Activated CD4-positive, CD25-positive, alpha-beta regulatory T cell treated with anti-CD3 and anti-CD28 coated beads, Interleukin-2, amount 50 U/mL, for 24 hours (primary cell): ENCODE data around the gene ATRX.
"Not testable (repeated sequence)": the region's sequence is repeated elsewhere in the genome, so short reads cannot be mapped to it uniquely, and the experiment has no call there.

ENCODE experiments used
- ATAC-seq, 2 donors: fragments of 150-1000 bp; cut with Tn5 transposase; one replicate each; pipeline ENCODE4 v1.10.0; 2021; ENCODE audit warnings: mild to moderate bottlenecking in 1 of 2, moderate library complexity in 1 of 2

Gene ATRX

DNA sequence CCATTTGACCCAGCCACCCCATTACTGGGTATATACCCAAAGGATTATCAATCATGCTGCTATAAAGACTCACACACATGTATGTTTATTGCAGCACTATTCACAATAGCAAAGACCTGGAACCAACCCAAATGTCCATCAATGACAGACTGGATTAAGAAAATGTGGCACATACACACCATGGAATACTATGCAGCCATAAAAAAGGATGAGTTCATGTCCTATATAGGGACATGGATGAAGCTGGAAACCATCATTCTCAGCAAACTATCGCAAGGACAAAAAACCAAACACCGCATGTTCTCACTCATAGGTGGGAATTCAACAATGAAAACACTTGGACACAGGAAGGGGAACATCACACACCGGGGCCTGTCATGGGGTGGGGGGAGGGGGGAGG lies 59.9 kb downstream of the ATRX start:
- not testable (repeated sequence) for ATAC-seq

DNA sequence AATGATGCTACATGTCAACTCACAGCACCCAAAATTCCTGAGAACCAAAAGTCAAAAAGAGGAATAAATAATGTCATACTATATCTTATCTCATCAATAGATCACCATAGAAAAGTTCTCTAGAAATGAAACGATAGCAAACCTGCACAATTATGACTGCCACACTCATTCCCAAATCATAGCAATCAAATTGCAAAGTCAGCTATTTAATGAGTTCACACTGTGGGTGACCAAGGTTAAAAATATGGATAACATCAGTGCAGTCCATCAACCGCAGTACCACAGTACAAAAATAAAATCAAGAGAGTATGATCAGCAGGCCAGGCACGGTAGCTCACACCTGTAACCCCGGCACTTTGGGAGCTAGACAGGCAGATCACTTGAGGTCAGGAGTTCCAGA lies 62.3 kb downstream of the ATRX start:
- no peak for ATAC-seq

DNA sequence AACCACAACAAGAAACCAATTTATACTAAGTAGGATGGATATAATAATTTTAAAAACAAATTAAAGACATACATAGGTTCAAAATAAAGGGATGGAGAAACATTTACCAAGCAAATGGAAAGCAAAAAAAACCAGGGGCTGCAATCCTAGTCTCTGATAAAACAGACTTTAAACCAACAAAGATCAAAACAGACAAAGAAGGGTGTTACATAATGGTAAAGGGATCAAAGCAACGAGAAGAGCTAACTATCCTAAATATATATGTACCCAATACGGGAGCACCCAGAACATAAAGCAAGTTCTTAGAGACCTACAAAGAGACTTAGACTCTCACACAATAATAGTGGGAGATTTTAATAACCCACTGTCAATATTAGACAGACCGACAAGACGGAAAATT lies 66.6 kb downstream of the ATRX start:
- ATAC-seq, result no peak

DNA sequence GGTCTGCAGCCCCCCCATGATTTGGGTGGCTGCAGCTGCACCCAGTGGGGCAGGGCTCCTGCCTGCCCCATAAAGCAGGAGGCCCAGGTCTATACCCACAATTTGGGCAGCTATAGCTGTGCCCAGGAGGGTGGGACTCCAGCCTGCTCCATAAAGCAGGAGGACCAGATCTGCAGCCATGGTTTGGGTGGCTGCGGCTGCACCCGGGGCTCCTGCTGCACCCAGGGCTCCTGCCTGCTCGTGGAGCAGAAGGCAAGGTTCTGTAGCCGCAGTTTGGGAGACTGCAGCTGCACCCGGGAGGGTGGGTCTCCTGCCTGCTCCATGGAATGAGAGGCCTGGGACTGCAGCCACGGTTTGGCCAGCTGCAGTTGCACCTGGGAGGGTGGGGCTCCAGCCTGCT lies 81.1 kb downstream of the ATRX start:
- no peak for ATAC-seq

DNA sequence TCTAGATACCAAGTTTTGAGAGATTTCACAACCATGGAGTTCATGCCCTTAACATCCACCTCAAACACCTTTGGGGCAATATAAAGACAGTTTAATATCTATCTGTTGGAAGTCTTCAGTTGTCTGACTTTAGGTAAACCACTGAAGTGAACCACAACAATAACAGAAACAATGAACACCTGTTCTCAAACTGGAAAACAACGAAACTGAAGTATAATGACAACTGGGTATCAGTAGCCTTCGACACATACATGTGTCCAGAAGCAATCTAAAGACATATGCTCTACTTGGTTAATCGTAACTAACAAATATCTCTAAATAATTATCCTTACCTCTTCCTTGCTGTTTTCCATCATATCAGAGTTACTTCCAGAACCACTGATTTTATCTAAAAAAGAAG lies 87.8 kb downstream of the ATRX start:
- ATAC-seq, result no peak

DNA sequence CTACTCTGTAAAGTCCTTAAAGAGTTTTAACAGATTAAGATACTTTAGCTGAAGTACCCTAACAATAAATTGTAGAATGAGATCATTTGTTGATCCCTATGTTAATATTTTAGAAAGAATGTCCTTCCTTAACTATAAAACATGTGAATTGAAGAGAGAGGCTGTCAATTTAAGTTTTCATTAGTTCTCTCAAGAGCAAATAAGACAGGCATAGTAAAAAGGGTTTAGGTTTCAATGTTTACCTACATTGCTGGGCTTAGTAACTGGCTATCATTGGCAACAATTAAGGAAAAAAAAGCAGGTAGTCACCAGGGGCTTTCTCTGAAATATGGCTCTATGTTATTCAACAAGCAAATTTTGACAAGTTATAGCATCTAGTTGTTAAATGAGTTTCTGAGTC lies 91.5 kb downstream of the ATRX start:
- ATAC-seq, result no peak

DNA sequence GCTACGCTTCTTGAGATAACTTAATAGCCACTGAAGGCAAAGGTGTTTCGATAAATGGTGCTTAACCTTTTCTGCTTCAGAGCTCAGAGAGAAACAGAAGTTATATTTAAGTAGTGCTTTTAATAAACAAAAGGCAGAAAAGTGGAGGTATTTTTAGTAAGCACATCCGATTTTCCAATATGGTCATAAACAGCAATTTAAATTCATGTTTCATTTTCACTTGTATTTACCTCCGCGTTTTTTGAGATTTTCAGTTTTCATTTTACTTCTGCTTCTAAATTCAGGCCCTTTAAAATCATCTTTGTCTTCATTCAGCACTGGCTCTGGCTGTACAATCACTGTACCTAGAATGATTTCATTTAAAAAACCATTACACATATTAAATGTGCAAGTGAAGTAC lies 92.4 kb downstream of the ATRX start:
- ATAC-seq, result no peak

DNA sequence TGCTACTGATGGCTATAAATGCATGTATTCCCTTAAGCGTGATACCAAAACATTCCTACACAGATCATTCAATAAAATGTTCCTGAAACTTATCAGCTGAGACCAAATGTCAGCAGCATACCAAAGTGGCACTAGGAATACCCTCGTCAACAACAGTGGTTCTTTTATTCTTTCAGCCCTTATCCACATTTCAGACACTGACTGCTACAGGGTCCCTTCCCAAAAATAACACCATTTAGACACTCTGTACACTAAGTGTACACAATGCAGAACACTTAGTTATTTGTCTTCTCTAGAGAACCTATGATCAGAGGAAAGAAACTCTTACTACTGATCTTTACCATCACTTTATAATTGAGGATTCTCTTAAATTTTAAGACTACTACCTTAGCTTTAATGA lies 94.1 kb downstream of the ATRX start:
- no peak for ATAC-seq

DNA sequence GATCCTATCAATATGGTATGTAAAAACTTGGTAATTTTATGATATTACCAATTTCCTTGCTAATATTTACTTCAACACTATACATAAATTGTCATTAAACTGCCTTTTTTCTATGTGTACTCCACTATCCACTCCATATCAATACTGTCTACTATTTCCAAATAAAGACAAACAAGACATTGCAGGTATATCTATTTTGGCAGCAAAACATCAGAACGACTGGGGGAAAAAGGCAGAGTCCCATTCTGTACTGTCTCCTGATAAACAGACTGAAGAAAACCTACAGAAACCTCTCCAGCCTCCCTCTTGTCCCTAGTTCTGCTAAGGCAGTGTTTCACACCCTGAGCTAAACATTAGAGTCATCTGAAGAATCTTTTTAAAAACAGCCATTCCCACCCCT lies 96.6 kb downstream of the ATRX start:
- ATAC-seq, result no peak

DNA sequence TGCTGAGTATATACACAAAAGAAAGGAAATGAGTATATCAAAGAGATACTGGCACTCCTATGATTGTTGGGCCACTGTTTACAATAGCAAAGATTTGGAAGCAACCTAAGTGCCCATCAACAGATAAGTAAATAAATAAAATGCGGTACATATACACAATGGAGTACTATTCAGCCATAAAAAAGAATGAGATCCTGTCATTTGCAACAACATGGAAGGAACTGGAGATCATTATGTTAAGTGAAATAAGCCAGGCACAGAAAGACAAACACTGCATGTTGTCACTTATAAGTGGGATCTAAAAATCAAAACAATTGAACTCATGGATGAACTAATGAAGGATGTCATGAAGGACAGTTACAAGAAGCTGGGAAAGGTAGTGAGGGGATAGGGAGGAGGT lies 100.3 kb downstream of the ATRX start:
- not testable (repeated sequence) for ATAC-seq

DNA sequence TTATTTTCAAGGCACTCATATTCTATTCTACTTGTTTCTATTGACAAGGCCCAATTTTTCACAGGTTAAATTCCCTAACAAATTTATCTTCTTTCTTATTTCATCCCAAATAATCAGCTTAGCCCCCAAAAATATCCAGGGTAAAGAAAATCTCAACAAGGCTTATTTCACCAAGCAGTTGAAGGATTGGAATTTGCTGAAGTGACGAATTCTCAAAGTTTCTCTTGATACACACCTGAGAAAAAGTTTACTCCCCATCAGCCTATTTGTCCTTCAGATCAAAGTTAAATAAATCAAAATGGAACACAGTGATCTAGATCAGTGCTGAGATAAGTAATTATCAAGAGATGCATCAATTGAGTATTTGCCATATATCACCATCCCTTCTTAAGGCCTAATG lies 106.9 kb downstream of the ATRX start:
- no peak for ATAC-seq

DNA sequence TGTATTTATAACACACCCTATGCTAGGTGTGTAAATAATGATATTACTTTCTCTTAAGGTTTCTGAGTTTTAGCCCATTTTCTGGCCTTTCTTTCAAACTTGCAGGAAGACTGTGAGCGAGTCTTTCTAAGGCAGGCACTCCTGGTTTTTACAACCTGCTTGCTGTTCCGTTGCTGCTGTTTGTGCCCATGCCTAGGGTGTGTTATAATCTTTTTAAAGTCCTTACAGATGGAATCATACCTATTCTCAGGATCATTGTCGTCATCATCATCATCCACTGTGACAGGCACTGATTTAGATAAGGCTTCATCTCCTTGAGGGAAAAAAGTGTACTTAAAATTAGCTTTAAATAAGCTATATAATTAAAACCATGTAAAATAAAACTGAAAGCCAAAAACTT lies 110.0 kb downstream of the ATRX start:
- no peak for ATAC-seq

DNA sequence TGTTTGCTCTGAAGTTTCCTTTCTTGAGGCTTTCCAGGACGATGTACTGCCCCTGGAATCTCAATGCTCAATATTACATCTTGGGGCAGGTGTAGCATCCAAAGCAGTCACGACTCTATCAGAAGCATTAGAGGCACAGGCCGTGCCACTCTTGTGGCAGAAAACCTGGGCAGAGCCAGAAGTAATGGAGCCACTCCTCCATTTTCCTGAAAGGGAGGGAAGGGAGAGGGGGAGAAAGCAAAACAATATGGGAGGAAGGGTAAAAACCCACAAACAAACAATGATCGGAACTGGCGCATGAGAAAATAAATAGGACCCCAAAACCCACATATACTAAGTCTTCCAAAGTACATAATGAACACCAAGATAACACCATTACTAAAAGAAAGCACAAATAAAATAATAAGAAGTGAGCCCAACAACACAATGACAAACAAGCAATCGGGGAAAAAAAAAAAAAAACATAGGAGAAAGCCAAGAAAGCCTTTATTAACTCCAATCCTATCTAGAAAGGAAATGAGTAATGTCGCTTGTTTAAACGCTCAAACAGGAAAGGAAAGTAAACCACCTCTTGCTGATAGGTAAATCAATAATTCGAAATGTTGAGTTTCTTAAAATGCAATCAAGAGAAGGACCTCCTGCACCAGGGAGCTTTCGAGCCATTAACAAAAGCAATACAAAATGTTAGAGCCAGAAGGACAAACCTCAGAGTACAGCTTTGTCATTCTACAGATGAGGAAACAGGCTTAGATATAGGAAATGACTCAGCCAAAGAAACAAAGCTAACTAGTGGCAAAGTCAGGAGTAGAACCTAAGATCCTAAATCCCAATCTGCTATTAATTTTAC lies 117.4 kb downstream of the ATRX start:
- ATAC-seq, result peak; percentile 43 to 53

DNA sequence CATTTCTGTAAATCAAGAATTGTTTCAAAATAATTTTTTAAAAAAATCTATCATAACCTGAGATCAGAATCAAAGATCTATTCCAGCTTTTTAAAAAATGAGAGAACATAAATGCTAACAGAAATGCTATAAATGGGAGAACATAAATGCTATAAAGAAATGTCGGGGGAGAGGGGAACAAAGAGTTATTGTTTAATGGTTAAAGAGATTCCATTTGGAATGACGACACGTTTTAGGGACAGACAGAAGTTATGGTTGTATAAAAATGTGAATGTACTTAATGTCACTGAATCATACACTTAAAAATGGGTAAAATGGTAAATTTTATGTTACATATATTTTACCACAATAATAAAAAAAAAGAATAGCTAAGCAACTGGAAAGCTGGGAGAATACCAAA lies 127.1 kb downstream of the ATRX start:
- ATAC-seq, result no peak

DNA sequence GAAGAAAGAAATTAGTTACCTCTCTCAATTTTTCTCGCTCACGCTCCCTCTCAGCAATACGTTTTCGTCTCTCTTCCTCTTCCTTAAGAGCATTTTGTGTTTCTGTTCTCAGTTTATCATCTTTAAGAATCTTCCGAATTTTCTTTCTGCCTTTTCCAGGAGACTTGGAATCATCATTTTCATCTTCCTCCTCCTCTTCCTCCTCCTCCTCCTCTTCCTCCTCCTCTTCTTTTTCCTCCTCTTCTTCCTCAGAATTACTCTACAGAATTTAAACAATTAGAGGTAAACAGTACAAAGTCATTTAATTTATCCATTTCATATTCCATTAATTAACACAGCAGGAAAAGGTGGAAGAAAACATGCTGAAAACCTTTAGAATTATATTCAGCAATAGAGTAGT lies 133.9 kb downstream of the ATRX start:
- ATAC-seq, result no peak

DNA sequence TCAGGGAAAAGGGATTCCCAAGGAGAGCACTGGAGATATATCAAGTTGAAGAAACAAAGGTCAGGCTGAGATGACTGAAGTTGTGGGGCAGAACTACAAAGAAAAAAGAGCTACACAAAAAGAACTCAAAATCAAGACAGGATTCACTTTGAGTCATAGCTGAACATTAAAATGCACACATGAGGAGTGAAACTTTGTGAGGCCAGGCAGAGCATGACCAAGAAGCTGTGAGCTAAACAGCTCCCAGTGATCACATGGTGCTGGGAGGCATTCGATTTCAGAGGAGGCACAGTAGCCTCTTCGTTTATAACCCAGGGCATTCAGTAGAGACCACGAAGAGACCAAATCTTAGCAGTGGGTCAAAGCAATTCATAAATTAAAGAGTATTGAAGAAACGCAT lies 145.3 kb downstream of the ATRX start:
- ATAC-seq, result peak in 1 of 2 donors; percentile 59

DNA sequence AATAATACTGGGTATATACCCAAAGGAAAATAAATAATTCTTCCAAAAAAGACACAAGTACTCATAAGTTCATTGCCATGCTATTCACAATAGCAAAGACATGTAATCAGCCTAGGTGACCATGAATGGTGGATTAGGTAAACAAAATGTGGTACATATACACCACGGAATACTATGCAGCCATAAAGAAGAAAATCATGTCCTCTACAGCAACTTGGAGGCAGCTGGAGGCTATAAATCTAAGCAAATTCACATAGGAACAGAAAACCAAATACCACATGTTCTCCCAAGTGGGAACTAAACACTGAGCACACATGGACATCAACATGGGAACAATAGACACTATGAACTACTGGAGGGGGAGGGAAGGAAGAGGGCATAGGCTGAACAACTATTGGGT lies 146.2 kb downstream of the ATRX start:
- ATAC-seq, result no peak

DNA sequence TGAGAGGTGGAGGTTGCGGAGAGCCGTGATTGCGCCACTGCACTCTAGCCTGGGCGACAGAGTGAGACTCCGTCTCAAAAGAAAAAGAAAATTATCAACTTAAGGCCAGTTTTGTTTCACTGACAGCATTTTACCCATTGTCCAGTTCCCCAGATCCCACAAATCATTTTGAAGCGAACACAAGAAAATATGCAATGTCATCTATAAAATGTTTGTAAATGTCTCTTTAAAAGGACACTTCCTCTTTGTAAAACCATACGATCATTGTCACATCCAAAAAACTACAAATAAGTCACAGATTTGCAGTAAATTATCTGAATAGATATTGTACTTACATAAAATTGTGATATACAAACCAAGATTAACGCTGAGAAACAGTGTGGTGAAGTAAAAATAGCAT lies 147.6 kb downstream of the ATRX start:
- ATAC-seq, result no peak

DNA sequence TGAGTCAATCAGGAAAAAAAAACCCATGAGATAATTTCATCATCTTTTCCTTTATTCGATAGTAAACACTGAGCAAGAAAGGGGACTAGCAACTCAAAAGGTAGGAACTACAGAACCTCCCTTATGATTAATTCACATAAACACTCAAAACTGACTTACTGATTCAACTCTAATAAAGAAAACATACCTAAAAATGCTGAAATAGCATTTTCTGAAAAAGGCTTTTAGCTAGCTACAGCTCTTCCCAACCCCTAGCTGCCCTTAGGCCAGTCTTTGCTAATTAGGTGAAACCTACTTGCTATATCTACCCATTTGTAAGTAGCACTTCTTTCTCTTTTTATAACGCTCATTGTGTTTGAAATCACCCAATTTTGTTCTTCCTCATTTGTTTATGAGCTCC lies 150.6 kb downstream of the ATRX start:
- no peak for ATAC-seq

DNA sequence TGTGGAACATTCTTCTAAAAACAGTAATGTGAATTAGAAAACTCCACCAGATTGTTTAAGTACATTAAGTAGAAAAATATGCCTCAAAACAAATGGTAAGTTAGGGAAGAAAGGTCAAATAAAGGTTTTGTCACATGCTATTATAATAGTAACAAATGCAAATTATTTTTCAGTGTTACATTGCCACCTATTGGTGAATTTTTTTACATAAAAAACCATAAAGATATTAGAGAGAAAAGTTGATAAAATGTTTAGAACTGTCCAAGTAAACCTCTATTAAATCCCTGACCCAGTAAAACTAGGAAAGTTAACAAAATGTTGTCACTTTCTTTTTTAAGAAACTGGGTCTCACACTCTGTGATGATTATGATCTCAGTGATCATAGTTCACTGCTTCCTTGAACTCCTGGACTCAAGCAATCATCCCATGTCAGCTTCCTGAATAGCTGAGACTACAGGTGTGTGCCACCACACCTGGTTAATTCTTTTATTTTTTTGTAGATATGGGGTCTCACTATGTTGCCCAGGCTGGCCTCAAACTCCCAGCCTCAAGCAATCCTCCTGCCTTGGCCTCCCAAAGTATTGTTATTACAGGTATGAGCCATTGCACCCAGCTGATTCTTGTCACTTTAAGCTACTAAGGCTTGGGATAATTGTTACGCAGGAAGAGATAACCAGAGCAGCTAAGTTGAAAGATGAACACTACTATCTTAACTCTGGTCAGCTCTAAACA lies 157.6 kb downstream of the ATRX start:
- no peak for ATAC-seq

DNA sequence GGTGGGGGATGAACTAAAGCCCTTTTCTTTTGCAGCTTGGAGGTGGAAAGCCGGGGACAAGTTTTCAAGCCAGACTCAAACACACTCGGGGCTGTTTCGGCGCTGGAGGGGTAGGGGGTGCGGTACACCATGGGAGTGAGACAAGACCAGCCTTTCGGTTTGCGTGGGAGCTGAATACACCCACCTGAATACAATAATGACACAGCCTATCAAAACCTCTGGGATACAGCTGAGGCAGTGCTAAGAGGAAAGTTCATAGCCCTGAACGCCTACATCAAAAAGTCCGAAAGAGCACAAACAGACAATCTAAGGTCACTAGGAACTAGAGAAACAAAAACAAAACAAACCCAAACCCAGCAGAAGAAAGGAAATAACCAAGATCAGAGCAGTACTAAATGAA lies 163.3 kb downstream of the ATRX start:
- peak in 1 of 2 donors; percentile 38 for ATAC-seq

DNA sequence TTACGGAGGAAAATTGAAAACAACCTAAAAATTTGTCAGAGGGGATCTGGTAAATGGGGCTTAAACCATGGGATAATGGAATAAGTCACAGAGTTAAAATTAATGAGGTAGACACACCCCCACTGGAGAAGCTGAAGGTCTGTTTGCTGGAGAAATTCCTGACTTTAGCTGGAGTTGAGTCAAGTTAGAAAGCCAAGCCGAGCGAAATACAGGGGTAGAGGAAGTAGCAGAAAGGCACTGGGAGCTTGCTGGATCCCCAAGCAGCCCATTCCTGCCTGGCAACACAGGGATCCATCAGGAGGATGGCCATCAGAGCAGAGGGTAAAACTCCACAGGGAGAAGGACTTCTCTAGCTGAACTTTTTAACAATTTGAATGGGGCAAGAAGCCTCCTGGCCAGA lies 163.8 kb downstream of the ATRX start:
- ATAC-seq, result no peak

DNA sequence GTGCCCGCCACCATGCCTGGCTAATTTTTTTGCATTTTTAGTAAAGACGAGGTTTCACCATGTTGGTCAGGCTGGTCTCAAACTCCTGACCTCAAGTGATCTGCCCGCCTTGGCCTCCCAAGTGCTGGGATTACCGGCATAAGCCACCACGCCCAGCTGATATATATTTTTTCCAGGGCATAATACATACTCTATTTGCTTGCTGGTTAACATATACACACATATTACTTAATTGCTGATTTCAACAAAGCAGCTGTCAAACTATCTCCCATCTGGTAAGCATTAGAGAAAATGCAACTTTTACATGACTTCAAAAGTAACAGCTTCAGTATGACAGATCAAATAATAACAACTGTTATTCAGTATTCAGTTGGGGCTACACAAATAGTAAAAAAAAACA lies 164.6 kb downstream of the ATRX start:
- not testable (repeated sequence) for ATAC-seq

DNA sequence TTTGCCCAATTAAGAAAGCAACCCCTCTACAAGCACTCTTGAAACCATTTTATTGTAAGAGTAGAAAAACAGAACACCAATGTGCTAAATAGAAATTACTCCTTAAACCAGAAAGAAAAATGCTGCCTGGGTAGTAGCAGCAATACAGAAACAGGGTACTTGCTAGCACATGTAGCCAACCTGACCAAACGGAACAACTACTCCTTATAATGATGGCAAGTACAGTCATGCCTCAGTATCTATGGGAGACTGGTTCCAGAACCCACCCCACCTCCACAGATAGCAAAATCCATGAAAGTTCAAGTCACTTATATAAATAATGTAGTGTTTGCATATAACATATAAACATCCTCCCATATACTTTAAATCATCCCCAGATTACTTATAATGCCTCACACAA lies 168.8 kb downstream of the ATRX start:
- no peak for ATAC-seq
